Effector memory CD8-positive, alpha-beta T cell (primary cell): ENCODE measurements around the gene ZNF497.
A peak's percentile ranks its signal among the peaks of the same experiment; 100 is the strongest.
"Not testable (repeated sequence)": the region's sequence is repeated elsewhere in the genome, so short reads cannot be mapped to it uniquely, and the experiment has no call there.

Experiments used
- ATAC-seq: fragments of 150-1000 bp; cut with Tn5 transposase; replicated peaks from 2 replicates; pipeline ENCODE4 v1.10.0; 2021; ENCODE audit warnings: mild to moderate bottlenecking, moderate library complexity
- DNase-seq, 3 experiments: peaks; one replicate each; pipeline ENCODE4 v3.0.0; 2021
- H3K27ac Mint-ChIP-seq, 2 donors: one replicate each; pipeline ENCODE4 v1.8.0; 2022; ENCODE audit warnings: mild to moderate bottlenecking in 2 of 2, mixed read lengths in 2 of 2, moderate library complexity in 2 of 2
- H3K27me3 Mint-ChIP-seq, 2 donors: one replicate each; pipeline ENCODE4 v1.8.0; 2022; ENCODE audit warnings: mixed read lengths in 2 of 2
- H3K36me3 Mint-ChIP-seq: one replicate; pipeline ENCODE4 v1.8.0; 2022; ENCODE audit warnings: mild to moderate bottlenecking, moderate library complexity, mixed read lengths; ENCODE audit not compliant: insufficient read depth
- H3K4me1 Mint-ChIP-seq, 2 donors: one replicate each; pipeline ENCODE4 v1.8.0; 2022; ENCODE audit warnings: low read depth in 2 of 2, mixed read lengths in 2 of 2
- H3K4me3 Mint-ChIP-seq, 2 donors: one replicate each; pipeline ENCODE4 v1.8.0; 2022; ENCODE audit warnings: mild to moderate bottlenecking in 2 of 2, mixed read lengths in 2 of 2, moderate library complexity in 2 of 2
- H3K9me3 Mint-ChIP-seq, 2 donors: one replicate each; pipeline ENCODE4 v1.8.0; 2022; ENCODE audit warnings: mixed read lengths in 2 of 2

The ZNF497 gene

DNA sequence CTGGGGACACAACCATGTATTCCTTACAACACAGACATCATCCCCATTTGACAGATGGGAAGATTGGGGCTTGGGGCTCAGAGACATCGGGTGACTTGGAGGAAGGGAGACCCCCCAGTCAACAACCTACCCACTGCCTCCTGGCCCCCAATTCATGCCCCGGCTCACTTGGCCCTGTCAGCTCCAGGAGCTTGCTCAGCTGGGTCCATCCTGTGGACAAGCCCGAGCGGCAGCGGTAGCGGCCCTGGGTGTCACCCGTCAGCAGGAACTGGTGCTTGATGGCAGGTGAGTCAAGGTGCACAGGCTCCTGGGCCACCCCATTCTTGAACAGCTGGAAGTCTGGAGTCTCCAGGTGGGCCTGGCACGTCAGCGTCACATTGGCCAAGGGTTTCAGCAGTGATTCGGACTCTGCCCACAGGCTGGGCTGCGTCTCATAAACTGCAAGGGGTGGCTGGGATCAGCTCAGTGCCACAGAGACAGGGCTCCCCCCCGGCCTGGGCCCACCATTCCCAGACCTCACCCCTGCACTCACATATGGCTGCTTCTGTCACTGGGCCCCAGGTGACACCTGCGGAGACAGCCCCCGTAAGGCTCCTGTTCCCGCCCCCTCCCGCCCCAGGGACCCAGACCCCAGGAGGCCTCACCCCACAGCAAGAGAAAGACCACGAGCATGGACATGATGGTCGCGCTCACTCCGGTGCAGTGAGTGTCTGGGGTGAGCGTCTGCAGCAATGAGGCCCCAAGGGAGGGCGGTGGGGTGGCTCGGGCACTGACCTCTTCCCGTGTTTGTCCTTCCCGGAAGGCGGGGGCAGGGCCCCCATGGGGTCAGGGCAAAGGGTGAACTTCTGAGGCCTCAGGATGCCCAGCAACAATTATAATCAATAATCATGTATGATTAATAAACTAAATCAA is 9.5 kb downstream of the ZNF497 start, which contains the start of gene A1BG:
Gene A1BG (minus strand): TSS at position 733 of the 912 bp plus-strand sequence. CDS start 55 bp downstream, at position 678.
- H3K4me3 Mint-ChIP-seq, result no peak within 1 kb of the TSS
- DNase-seq (no peak), ATAC-seq (no peak)
- no peaks in the 10 kb centered on the region for H3K27me3 Mint-ChIP-seq
- H3K36me3 Mint-ChIP-seq, result peaks cover 4% of the 10 kb centered on the region
- peak within 1 kb of the TSS; percentile 63 to 66 for H3K27ac Mint-ChIP-seq
- peaks cover 4 to 10% of the 10 kb centered on the region in 2 donors for H3K4me1 Mint-ChIP-seq
- H3K9me3 Mint-ChIP-seq, result peaks cover 0 to 2% of the 10 kb centered on the region in 2 donors

DNA sequence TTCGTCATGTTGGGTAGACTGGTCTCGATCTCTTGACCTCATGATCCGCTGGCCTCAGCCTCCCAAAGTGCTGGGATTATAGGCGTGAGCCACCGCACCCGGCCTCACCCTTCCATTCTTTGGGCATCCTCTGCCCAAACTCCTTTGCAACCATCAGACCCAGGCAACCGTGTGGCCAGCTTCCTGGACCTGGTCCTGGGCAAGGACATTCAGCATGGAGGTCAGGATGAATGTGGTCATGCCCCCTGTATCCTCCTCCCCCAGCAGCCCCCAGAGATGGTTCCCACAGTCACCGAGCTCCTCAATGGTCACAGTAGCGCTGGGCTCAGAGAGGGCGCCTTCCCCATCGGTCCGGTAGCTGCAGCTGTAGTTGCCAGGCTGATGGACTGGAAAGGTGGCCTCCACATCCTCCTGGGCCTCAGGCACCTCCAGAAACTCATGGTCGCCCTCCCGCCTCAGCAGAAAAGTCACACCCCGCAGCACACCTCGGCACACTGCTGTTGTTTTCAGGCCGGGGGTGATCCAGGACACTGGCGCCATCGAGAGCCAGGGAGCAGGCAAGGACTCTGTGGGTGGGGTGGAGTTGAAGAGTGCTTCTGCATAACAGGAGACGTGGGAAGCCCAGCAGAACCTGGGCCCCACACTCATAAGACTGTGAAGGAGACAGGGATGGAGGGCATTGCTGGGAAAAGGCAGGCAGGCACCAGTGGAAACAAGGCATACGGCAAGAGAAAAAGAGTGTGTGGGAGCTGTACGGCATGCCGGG is 10.4 kb downstream of the ZNF497 start:
- Mint-ChIP-seq H3K9me3 (peaks cover 0 to 2% of the 10 kb centered on the region in 2 donors), H3K27me3 (no peaks in the 10 kb centered on the region), H3K27ac (peak overlapping the region; percentile 63 to 66), H3K4me1 (peaks cover 4 to 14% of the 10 kb centered on the region in 2 donors), H3K36me3 (peaks cover 9% of the 10 kb centered on the region), H3K4me3 (no peak overlapping the region)
- DNase-seq, result no peak
- ATAC-seq, result no peak

DNA sequence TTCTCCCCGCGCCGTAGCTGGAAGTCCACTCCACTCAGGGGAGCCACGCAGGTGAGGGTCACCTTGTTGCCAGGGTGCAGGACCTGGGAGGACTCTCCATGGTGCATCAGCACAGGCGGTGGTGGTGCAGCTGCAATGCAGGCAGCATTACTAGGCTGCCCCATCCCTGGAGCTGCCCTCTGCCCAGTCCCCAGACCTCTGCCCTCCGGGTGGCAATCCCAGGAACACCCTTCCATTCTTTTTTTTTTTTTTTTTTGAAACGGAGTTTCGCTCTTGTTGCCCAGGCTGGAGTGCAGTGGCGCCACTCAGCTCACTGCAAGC is 11.0 kb downstream of the ZNF497 start:
- no peak for DNase-seq
- no peak for ATAC-seq
- Mint-ChIP-seq H3K27me3 (no peaks in the 10 kb centered on the region), H3K36me3 (peaks cover 14% of the 10 kb centered on the region), H3K27ac (peak overlapping the region in 1 of 2 donors; percentile 66), H3K4me3 (no peak overlapping the region), H3K4me1 (peaks cover 8 to 17% of the 10 kb centered on the region in 2 donors), H3K9me3 (peaks cover 0 to 2% of the 10 kb centered on the region in 2 donors)

DNA sequence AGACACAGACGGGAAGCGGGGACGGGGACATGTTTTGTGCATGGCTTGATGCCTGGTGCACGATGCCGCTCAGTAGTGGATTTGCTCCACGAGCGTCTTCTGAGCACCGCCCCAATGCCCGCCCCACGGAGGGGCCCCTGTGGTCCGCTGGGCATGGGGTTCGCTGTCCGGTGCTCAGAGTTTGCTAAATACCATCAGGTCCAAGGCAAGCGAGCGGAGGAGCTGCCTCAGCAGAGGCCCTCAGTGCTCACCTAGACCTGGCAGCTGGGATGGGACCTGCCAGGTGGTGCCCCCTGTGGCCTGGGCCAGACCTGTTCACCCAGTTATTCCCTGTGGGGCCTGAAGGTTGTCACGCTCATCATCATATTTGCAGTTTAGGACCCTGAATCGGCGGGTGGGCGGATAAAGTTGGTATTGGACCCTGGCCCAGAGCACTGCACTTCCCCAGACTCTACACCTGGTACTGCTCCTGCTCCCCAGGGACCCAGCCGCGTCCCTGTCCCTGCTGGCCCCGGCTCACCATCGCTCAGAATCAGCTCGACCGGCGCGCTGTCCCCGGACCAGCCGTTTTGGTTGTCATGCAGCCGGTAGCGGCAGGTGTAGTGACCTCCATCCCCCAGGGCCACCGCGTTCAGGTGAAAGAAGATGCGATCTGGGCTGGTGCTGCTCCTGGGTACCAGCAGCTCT is 11.5 kb downstream of the ZNF497 start:
- Mint-ChIP-seq H3K27me3 (no peaks in the 10 kb centered on the region), H3K36me3 (peaks cover 17% of the 10 kb centered on the region), H3K9me3 (peaks cover 0 to 2% of the 10 kb centered on the region in 2 donors), H3K4me3 (no peak overlapping the region), H3K27ac (no peak overlapping the region), H3K4me1 (peaks cover 8 to 19% of the 10 kb centered on the region in 2 donors)
- DNase-seq (no peak), ATAC-seq (no peak)

DNA sequence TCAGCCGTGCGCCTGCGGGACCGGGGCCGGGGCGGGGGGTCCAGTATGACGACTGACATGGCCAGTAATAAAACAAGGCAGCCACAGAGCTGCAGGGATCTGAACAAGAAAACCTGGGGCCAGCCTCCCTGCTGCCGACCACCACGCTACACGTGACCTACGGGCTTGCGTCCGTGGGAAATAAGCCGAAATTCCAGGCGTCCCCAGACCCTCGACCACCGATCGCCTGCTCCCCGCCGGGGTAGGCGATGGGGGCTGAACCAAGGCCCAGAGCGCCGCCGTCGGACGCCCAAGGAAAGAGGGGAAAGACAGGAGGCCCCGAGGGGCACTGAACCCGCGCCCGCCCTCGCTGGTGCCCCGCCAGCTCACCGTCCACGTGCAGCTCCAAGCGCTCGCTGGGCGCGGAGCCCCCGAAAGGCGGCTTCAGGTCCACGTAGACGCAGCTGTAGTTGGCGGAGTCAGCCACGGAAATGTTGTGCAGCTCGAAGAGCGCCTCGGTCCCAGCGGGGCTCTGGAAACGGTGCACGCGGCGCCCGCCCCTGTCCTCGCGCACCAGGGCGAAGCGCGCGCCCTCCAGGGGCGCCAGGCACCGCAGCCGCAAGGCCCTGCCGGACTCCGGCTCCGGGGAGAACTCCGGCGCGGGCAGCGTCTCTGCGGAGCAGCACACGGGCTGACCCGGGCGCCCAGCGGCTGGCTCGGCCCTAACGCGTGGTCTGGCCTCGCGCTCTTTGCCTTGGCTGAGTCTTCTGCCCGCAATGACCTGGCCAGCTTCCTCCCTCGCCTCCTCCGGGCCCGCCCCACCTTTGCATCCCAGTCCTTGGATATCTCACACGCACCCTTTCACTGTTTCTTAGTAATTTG is 12.3 kb downstream of the ZNF497 start:
- no peak for ATAC-seq
- Mint-ChIP-seq H3K27me3 (no peaks in the 10 kb centered on the region), H3K9me3 (peaks cover 0 to 2% of the 10 kb centered on the region in 2 donors), H3K4me3 (no peak overlapping the region), H3K27ac (no peak overlapping the region), H3K4me1 (peaks cover 10 to 24% of the 10 kb centered on the region in 2 donors), H3K36me3 (peaks cover 17% of the 10 kb centered on the region)
- DNase-seq, result no peak

DNA sequence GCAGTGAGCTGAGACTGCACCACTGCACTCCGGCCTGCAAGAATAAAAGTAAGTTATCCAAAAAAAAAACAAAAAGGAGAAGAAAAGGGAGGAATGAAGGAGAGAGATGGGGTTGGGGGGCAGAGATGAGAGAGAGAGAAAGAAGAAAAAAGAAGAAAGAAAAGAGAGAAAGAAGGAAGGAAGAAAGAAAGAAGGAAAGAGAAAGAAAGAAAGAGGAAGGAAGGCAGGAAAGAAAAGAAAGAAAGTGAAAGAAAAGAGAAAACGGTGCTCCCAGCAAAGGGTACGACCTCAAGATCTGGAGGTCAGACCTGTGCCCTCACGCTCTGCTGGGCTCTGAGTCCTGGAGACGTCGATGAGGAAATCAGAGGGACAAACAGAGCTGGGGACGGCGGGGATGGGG is 13.0 kb downstream of the ZNF497 start:
- Mint-ChIP-seq H3K36me3 (peaks cover 17% of the 10 kb centered on the region), H3K9me3 (peaks cover 0 to 2% of the 10 kb centered on the region in 2 donors), H3K27me3 (no peaks in the 10 kb centered on the region), H3K4me1 (peaks cover 10 to 27% of the 10 kb centered on the region in 2 donors), H3K4me3 (no peak overlapping the region), H3K27ac (no peak overlapping the region)
- DNase-seq (no peak), ATAC-seq (no peak)

DNA sequence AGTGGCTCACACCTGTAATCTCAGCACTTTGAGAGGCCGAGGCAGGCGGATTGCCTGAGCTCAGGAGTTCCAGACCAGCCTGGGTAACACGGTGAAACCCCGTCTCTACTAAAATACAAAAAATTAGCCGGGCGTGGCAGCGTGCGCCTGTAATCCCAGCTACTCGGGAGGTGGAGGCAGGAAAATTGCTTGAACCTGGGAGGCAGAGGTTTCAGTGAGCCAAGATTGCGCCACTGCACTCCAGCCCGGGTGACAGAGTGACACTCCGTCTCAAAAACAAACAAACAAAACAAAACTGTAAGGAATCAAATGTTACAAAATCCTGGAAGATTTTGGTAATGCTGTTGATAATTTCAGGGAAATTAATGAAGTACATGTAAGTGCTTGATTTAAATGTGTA is 14.5 kb downstream of the ZNF497 start:
- ATAC-seq, DNase-seq, H3K9me3 Mint-ChIP-seq, H3K27me3 Mint-ChIP-seq: not testable (repeated sequence)
- Mint-ChIP-seq H3K27ac (peak overlapping the region; percentile 83 to 89), H3K4me3 (peak overlapping the region; percentile 90), H3K36me3 (peaks cover 12% of the 10 kb centered on the region), H3K4me1 (peaks cover 10 to 29% of the 10 kb centered on the region in 2 donors)

DNA sequence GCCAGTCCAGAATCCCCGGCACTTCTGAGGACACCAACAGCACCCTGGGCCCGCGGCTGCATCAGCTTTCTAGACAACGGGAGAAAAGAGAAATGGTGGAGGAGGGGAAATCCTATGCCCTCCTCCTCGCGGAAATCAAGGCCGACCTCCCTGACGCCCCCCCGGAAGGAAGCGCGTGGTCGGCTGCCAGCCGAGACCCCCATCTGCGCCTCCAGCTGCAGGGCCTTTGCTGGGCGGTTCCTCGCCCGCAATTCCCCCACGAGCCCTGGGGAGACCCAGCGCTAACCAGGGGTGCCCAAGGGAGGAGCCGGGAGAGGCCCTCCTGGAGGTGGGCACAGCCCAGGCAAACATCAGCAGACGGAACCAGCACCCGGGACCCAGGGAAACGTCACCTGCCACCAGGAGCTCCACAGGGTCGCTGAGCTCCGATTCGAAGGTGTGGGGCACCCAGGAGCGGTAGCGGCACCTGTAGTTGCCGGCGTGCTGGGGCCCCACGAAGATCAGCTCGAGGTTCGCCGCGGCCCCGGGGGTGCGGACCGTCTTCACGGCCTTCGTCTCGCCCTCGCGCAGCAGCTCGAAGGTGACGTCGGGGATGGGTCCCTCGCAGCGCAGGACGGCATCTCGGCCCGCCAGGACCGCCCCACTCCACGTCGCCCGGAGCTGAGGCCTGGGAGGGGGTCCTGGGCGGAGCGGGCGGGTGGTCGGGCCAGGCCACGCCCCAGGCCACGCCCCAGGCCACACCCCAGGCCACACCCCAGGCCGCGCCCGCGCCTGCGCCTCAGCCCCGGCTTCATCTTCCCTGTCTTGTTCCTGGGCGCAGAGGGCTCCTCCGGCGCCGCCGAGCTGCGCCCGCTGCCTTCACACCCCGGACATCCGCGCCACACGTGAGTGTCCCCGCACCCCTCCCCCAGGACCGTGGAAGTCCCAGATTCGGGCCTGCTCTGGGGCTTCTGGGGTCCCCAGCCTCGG is 15.3 kb downstream of the ZNF497 start:
- Mint-ChIP-seq H3K4me1 (peaks cover 9 to 29% of the 10 kb centered on the region in 2 donors), H3K36me3 (peaks cover 15% of the 10 kb centered on the region), H3K27me3 (no peaks in the 10 kb centered on the region), H3K27ac (peak overlapping the region; percentile 89 to 90), H3K4me3 (peak overlapping the region; percentile 90), H3K9me3 (peaks cover 0 to 2% of the 10 kb centered on the region in 2 donors)
- ATAC-seq (peak; percentile 88), DNase-seq (peak; percentile 53 to 58 (median 55))

DNA sequence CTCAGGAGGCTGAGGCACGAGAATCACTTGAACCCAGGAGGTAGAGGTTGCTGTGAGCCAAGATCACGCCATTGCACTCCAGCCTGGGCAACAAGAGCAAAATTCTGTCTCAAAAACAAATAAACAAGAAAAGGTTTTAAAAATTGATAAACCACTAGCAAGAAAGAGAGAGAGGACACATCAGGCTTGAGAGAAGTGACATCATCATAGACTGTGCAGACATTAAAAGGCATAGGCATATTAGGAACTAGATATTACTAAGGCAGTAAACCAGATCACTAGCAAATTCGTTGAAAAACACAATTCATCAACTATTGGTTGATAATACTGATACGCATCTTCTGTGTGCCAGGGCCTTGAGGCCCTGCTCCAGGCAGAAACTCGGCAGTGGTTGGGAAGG is 17.0 kb downstream of the ZNF497 start:
- Mint-ChIP-seq H3K27me3 (no peaks in the 10 kb centered on the region), H3K4me3 (peak overlapping the region; percentile 90), H3K36me3 (peaks cover 15% of the 10 kb centered on the region), H3K4me1 (peaks cover 9 to 29% of the 10 kb centered on the region in 2 donors), H3K9me3 (peaks cover 0 to 2% of the 10 kb centered on the region in 2 donors), H3K27ac (peak overlapping the region; percentile 89 to 90)
- ATAC-seq (no peak), DNase-seq (no peak)

DNA sequence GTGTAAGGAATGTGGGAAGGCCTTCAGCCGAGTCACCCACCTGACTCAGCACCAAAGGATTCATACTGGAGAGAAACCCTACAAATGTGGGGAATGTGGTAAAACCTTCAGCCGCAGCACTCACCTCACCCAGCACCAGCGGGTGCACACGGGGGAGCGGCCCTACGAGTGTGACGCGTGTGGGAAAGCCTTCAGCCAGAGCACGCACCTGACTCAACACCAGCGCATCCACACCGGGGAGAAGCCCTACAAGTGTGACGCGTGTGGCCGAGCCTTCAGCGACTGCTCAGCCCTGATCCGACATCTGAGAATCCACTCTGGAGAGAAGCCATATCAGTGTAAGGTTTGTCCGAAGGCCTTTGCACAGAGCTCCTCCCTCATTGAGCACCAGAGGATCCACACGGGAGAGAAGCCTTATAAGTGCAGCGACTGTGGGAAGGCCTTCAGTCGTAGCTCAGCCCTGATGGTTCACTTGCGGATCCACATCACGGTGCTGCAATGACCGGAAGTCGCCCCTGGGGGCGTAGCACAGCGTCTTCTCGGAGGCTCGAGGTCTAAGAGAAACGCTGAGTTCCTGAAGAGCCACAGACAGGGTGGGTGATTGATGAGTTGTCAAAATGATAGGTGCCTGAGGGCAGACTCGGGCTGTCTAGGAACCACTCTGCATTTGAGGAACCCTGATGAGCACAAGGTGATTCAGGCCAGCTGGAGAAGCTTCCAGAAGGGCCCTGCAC is 23.6 kb downstream of the ZNF497 start:
- DNase-seq (no peak), ATAC-seq (no peak)
- H3K27ac Mint-ChIP-seq, result no peak overlapping the region
- H3K36me3 Mint-ChIP-seq, result peaks cover 2% of the 10 kb centered on the region
- peaks cover 3 to 7% of the 10 kb centered on the region in 2 donors for H3K4me1 Mint-ChIP-seq
- H3K4me3 Mint-ChIP-seq, result no peak overlapping the region
- no peaks in the 10 kb centered on the region for H3K27me3 Mint-ChIP-seq
- no peaks in the 10 kb centered on the region for H3K9me3 Mint-ChIP-seq

DNA sequence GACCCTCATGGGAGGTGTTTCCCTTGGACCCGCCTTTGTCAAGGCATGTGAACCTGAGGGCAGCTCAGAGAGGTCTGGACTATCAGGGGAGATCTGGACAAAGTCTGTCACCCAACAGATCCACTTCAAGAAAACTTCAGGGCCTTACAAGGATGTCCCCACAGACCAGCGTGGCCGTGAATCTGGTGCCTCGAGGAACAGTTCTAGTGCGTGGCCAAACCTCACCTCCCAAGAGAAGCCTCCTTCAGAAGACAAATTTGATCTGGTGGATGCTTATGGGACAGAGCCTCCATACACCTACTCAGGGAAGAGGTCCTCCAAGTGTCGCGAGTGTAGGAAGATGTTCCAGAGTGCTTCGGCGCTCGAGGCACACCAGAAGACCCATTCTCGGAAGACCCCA is 24.2 kb downstream of the ZNF497 start:
- DNase-seq (no peak), ATAC-seq (no peak)
- Mint-ChIP-seq H3K4me3 (no peak overlapping the region), H3K36me3 (peaks cover 2% of the 10 kb centered on the region), H3K27ac (no peak overlapping the region), H3K9me3 (no peaks in the 10 kb centered on the region), H3K4me1 (peaks cover 3 to 7% of the 10 kb centered on the region in 2 donors), H3K27me3 (no peaks in the 10 kb centered on the region)
